Astrocyte of the hippocampus (primary cell): ENCODE measurements around the gene SEC63.
"Not testable (repeated sequence)": the region's sequence is repeated elsewhere in the genome, so short reads cannot be mapped to it uniquely, and the experiment has no call there.

Experiments used
- DNase-seq: peaks from one replicate; pipeline ENCODE4 v3.0.0; 2011; ENCODE audit warnings: low read depth, low spot score

SEC63 gene

GRCh38 chr6:107864226-107865127, 93.5 kb downstream of the SEC63 start:
- no peak for DNase-seq

GRCh38 chr6:107862383-107862782, 95.6 kb downstream of the SEC63 start:
- DNase-seq, result peak; percentile 44

- not testable (repeated sequence) for DNase-seq
Observed at GRCh38 chr6:107860963-107861362, 97.0 kb downstream of the SEC63 start.

GRCh38 chr6:107860144-107860543, 97.9 kb downstream of the SEC63 start:
- DNase-seq, result not testable (repeated sequence)

GRCh38 chr6:107853230-107853629, 104.8 kb downstream of the SEC63 start:
- DNase-seq, result no peak

DNA sequence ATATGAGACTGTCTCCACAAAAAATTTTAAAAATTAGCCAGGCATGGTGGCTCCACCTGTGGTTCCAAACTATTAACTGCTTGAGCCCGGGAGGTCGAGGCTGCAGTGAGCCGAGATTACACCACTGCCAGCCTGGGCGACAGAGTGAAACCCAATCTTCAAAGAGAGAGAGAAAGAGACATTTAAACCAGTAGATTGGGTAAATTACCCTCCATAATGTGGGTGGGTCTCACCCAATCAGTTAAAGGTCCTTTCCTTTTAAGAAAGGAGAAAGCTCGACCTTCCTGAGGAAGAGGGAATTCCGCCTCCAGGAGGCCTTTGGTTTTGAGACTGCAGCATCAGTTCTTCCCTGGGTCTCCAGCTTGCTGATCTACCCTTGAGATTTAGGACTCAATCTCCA, 108.7 kb downstream of the SEC63 start:
- no peak for DNase-seq

DNA sequence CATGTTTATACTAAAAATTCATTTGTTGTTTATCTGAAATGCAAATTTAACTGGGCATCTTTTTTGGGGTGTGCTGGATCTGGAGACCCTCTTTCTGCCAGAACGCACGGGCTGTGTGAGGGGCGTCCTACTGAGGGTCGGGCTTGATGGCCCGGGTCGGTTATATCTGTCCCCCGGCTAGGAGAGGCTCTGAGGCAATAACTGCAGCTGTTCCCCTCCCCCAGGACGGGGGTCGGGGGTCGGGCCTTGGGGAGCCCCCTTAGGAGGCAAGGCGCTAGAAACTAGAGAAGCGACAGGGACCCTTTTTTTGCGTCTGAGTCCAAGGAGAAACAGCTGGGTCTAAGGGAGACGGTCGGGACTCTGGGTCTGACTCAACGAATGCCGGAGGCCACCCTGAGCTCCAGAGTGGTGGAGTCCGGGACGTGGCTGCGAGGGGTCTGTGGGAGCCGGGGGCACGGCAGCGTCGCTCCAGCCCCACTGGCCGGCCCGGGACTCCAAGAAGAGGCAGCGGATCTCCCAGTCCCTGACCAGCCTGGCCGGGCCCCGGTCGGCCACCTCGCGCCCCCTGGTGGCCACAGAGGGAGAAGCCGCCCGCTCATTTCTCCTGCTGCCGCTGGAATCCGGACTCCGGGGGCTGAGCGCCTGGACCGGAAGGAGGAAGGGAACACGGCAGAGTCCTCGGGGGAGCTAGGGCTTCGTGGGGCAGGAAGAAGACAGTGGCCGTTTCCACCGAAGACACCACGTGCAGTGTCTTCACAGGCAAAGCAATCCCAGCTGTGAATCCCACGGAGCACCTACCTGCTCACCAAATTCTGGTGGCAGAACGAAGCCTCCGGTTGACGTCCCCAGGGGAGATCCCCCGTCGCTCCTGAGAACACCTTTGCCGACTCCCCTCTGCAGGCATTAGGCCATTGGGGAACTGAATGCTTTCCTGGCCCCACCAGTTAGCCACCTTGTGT, 109.9 kb downstream of the SEC63 start:
- DNase-seq, result peak; percentile 94

GRCh38 chr6:107846262-107846795, 111.7 kb downstream of the SEC63 start:
- no peak for DNase-seq

DNA sequence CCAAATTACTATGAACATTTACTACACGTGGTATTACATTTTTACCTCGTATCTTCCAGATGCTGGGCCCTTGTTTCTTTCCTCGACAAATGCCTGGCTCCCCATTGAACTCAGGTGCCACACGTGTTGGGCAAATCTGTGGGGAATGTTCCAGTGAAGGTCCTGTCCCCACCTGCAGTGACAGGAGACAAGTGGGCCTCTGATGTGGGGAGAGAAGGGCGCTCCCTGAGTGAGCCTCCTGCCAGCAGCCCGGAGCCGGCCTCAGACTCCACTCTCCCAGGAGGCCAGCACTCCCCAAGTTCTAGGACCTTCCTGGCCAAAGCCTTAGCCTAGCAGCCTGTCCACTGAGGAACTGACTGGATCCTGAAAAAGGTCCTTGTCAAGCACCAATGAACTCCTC, 112.2 kb downstream of the SEC63 start:
- DNase-seq, result no peak

- no peak for DNase-seq
Observed at GRCh38 chr6:107843400-107843799, 114.6 kb downstream of the SEC63 start.

DNA sequence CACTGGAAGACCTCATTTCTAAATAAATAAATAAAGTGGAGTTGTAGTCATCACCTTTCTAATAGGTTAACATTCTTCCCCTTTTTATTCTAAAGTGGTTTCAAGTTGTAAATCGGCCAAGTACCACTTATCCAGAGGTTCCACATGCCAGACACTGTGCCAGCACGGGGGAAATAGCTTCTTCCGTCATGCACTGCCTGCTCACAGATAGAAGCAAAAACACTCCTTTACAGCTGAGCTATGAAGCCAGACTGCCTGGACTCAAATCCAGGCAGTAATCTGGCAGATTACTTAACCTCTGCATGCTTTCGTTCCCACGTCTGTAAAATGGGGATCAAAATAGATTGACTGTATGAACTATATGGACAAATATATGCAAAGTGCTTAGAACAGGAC, 116.7 kb downstream of the SEC63 start:
- DNase-seq, result no peak

GRCh38 chr6:107840636-107841274, 117.3 kb downstream of the SEC63 start:
- no peak for DNase-seq

- DNase-seq, result no peak
Observed at GRCh38 chr6:107833136-107833535, 124.9 kb downstream of the SEC63 start.

GRCh38 chr6:107832151-107833056, 125.6 kb downstream of the SEC63 start:
- no peak for DNase-seq

GRCh38 chr6:107830060-107830459, 127.9 kb downstream of the SEC63 start:
- DNase-seq, result no peak

DNA sequence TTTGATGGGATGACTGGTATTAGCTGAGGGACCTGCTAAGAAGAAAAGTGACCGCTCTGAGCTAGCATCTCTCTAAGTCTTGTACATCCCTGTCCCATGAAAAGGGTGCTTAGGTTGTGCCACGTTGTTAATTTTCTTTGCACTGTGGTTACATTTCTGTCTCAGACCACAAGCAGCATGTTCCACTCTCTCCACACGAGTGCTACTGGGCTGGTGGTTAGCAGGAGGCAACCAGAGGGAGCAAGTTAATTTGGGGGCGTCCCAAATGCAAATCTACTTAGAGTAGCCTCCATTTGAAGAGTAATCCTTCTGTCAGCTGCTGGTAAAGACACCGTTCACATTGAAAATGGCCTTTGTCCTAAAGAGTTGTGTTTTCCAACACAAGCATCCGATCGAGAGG, 130.5 kb downstream of the SEC63 start:
- DNase-seq, result no peak

GRCh38 chr6:107823047-107823557, 134.9 kb downstream of the SEC63 start:
- DNase-seq, result no peak

DNA sequence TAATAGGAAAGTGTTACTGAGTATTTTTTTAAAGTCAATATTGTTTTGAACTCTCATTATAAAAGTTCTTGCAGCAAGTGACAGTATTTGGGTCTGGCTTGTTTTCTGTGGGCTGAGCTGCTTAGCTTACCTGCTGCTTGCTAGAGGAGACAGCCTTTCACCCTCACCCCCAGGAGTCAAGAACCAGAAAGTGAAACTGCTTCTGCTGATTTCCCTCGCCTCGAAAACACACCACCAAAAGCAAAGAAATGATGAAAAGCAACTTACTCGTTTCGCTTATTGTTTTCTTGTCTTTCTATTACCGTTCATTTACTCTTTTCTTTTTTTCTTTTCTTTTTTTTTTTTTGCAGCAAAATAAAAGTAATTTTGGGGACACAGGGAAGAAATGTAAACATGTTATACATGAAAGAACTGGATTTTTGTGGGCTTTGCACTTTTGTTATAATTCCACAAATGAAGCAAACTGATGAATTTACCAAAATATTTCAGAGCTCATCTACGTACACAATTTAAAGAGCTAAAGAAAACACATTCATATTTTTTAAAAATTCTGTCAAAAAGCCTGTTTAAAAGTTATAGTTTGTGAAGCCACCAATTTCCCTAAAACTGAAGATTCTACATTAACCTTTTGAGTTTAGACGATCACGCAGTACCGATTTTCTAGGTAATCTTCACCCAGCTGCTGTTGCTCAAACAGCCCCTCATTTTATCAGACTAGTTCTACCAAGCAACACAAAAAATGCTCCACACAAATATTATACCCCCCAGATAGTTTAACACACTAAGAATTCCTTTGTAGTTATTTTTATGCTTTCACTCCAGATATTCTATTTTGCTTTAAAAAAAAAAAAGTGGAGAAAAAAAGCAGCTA, 135.6 kb downstream of the SEC63 start:
- DNase-seq, result no peak

GRCh38 chr6:107821591-107821990, 136.4 kb downstream of the SEC63 start:
- DNase-seq, result no peak
